Nucleus accumbens (tissue), 56 donors: ENCODE results near the gene COG1.

Source experiments
- DNase-seq, 56 donors: peaks; one replicate each; lab custom pipeline; 2025; lab: John Stamatoyannopoulos, UW

Gene COG1

DNA sequence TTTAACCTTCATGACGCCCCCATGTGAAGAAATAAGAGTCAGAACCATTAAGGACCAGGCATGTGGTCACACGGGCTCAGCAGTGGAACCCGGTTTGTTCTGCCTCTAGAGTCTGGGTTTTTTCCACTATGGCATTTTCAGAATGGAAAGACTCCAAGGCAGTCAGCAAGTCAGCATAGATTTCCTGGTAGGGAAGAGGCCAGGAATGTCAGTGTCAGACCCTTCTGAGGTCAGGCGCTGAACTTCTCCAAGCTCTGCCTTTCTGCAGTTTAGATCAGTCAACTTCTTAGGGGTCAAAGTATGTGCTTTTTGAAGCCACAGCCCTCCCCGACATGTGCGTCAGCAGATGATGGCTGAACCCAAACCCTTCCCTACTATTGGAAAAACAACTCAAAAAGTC lies 24.2 kb upstream of the COG1 start:
- DNase-seq = no peak

GRCh38 chr17:73170324-73170723 lies 22.5 kb upstream of the COG1 start:
- no peak for DNase-seq

DNA sequence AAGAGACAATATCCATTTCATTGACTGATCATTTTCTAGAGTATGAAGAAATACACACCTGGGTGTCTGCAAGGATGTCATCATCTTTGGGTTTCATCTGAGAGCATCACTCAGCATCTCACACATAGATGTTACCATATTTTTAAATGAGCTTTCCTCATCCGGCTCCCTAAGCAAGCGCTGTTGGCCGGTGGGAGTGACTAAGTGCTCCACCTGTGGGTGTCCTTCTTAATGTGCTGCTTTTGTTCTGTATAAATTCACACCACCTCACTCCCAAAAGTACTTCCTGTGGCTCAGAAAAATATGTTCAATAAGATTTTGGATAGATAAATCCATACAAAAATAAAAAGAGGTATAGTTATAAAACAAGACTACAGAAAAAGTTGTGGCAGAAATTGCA lies 20.6 kb upstream of the COG1 start:
- DNase-seq = no peak

DNA sequence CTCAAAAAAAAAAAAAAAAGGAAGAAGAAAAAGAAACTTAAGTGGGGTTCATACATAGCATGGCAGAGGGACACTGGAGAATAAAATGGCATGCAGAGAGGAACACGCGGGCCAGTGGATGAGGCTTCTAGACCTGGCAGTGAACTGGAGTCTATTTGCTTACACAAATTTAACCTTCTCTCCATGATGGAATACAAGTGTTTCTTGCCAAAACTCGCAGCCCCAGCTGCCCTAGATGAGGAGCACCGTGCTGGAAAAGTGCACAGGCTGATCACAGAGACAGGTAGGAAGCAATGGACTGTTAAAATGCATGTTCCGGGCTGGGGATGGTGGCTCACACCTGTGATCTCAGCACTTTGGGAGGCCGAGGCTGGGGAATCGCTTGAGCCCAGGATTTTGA lies 18.7 kb upstream of the COG1 start:
- DNase-seq = no peak

DNA sequence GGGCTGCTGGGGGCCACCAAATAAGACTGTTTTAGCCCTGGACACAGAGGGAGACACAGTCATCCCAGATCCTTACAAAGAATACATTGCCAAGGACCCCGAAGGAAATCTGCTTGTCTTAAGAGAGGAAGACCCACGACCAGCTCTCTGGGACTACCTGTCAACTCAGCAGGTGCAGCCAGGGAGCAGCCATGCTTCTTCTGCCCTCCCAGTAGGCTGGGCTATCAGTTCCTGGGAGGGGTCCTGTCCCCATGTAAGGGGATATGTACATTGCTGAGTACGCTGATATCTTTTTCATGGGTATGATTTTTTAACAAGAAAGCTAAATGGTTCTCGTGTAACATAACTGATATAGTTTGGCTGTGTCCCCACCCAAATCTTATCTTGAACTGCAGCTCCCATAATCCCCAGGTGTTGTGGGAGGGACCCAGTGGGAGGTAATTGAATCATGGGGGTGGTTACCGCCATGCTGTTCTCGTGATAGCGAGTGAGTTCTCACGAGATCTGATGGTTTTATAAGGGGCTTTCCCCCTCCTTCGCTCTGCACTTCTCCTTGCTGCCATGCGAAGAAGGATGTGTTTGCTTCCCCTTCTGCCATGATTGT lies 16.8 kb upstream of the COG1 start:
- no peak for DNase-seq

- DNase-seq = no peak
Measured at GRCh38 chr17:73179387-73179786, 13.5 kb upstream of the COG1 start.

DNA sequence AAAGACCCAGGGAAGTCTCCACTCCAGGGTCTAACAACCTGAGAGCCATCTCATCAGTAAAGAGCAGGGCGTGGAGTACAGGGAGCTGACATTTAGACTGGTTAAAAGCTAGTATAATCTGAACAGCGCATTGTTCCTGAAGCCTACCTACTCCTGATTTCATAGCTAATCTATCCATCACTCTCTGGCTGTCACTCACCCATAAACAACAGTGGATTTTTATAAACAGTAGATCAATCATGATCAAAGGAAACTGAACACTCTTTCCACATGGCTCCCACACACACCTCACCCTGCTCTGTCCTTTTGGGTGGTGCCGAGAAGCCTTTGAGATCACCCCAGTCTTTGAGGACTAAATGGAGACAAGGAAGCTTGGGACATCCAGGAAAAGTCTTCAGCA lies 13.0 kb upstream of the COG1 start:
- DNase-seq = no peak

GRCh38 chr17:73182616-73183310 lies 10.1 kb upstream of the COG1 start:
- DNase-seq = no peak

DNA sequence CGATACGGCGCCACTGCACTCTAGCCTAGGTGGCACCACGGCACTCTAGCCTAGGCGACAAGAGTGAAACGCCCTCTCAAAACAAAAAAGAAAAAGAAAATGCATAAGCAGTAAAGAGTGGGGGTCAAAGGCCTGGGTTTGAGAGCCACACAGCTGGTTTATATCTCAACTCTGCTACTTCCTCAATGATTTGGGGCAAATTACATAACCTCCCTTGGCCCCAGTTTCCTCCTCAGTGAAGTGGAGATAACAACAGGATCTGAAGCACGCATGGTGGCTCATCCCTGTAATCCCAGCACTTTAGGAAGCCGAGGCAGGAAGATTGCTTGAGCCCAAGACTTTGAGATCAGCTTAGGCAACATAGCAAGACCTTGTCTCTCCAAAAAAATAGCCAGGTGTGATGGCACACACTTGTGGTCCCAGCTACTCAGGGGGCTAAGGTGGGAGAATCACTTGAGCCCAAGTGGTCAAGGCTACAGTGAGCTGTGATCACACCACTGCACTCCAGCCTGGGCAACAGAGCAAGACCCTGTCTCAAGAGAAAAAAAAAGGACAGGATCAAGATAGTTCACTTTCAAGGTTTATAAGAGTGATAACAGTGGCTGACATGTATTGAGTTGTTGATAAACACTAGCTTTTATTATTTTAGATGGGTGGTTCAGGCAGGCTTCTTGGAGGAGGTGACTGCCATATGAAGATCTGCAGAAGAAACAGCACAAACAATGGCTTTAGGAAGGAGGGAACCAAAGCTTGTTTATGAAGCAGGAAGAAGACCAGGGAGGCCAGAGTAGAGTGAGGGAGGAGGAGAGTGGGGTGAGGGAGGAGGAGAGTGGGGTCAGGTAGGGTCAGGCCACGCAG lies 8.5 kb upstream of the COG1 start:
- no peak for DNase-seq

DNA sequence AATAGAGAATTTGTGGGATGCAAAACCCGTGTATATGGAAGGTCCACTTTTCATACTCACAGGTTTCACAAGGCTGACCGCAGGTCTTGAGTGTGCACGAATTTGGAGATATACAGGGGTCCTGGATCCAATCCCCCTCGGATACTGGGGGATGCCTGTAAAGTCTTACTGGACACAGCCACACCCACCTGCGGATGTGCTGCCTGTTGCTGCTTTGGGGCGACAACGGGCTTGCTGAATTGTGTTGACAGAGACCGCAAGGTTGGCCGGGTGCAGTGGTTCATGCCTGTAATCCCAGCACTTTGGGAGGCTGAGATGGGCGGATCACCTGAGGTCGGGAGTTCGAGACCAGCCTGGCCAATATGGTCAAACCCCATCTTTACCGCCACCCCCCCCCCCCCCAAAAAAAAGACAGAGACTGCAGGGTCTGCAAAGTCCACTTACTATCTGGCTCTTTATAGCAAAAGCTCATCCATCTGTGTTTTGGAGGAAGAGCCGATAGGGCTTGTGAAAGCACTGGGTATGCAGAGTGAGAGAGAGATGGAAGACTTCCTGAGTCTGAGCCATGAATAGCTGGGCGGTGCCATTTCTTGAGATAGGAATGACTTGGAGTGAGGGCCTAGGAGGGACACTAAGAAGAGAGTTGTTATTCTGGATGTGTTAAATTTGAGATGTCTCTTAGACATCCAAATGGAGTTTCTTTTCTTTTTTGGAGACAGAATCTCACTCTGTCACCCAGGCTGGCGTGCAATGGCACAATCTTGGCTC lies 6.4 kb upstream of the COG1 start:
- DNase-seq = no peak

GRCh38 chr17:73187203-73187769 lies 5.6 kb upstream of the COG1 start:
- DNase-seq = no peak

DNA sequence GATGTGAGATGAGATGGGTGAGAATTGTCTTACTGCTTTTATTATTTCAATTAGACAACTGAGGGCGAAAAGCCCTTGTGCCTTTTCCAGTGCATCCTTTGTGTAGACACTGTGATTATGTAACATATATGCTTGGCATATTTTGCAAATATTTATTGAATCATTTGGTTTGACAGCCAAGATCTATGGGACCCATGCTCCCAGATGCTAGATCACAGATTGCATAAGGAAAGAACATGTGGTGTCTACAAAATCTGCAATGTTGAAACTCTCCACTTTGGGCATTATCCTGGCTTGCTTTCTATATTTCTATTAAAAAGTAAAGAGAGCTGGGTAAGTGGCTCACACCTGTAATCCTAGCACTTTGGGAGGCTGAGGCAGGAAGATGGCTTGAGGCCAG lies 4.8 kb upstream of the COG1 start:
- DNase-seq = no peak

DNA sequence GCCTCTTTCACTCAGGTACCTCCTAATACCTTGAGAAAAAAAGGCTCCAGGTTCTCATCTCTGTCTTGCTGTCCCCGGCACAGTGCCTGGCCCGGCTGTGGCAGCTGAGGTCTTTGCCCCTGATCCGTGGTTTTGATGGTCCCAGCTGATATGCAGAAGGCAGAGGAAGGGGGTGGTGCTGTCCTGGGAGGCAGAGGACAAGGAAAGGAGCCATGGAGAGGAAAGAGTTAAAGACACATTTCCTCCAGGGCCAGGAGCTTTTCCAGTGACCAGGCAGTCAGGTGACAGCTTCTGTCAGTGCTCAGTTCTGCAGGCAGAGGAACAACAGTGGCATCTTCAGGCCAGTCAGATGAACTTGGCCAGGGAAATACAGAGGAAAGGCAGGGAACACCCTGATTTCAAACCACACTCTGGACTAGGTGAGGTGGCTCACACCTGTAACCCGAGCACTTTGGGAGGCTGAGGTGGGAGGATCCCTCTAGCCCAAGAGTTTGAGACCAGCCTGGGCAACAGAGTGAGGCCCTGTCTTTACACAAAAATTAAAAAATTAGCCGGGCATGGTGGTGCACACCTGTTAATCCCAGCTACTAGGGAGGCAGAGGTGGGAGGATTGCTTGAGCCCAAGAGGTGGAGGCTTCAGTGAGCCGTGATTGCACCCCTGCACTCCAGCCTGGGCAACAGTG lies 3.3 kb upstream of the COG1 start:
- DNase-seq = peak in 21 of 56 donors; percentile 5 to 61 (median 27)

GRCh38 chr17:73191443-73192205 lies 1.2 kb upstream of the COG1 start:
- peak in 48 of 56 donors; percentile 7 to 82 (median 44) for DNase-seq

DNA sequence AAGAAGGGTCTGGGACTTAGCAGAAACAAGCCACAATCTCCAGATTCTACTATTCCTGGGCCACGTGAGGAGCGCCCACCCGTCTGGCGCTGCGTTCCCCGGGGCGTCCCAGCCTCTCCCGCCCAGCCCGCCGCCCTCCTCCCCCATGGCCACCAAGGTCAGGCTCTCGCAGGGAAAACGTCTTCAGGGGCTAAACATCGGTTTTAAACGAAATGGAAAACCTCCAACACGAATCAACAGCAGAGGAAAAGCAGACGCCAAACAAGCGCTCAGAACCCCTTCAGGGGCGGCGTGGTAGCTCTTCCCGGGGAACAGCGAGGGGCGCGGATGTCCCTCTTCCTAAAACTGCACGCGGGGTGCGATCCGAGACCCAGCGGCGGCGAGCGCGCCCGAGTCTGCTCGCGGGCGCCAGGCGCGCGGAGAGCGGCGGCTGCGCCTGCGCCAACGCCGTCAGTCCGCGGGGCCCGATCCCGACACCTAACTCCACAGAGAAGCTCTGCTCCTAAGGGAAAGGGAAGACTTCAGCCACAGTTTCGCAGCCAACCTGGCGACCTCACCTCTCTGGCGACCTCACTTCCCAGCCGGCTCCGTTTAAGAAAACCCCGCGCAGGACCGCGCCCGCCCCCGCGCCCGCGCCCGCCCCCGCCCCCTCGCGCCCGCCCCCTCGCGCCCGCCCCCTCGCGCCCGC lies 505 bp upstream of the COG1 start:
- peak in 47 of 56 donors; percentile 28 to 84 (median 66) for DNase-seq

GRCh38 chr17:73194514-73195222 lies 1.8 kb downstream of the COG1 start:
- no peak for DNase-seq

- DNase-seq = peak in 21 of 56 donors; percentile 2 to 74 (median 18)
Measured at GRCh38 chr17:73196500-73196899, 3.6 kb downstream of the COG1 start.

DNA sequence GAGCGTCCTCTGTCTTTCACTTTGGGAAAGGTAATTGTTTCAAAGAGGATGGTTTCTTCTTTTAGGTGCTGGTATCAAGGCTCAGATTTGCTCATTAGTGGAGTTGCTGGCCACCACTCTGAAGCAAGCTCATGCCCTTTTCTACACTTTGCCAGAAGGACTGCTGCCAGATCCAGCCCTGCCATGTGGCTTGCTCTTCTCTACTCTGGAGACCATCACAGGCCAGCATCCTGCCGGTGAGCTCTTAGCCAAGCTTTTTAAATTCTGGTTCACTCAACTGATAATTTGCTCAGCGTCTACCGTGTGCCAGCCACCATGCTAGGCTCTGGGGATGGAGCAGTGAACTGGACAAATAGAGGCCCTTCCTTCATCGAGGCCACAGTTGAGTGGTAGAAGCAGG lies 4.3 kb downstream of the COG1 start:
- no peak for DNase-seq
